SK-N-MC (cell line): ENCODE results near the gene SLC28A3.

Source experiments
- DNase-seq: peaks from one replicate; pipeline ENCODE4 v3.0.0-alpha.2; 2011; ENCODE audit warnings: low read depth, low spot score
- H3K27ac ChIP-seq: fragments of 200-600 bp; sonication (generic); 2 replicates; pipeline ENCODE4 v1.5.1; 2016; ENCODE audit warnings: mixed run types
- H3K36me3 ChIP-seq: fragments of 200-600 bp; sonication (generic); 2 replicates; pipeline ENCODE4 v1.6.1; 2017; ENCODE audit warnings: antibody characterized with exemption, low read length, mixed read lengths; ENCODE audit not compliant: insufficient read depth
- H3K4me3 ChIP-seq: fragments of 200-600 bp; sonication (generic); 2 replicates; pipeline ENCODE4 v1.5.1; 2016
- H3K9ac ChIP-seq: fragments of 200-600 bp; sonication (generic); 2 replicates; pipeline ENCODE4 v1.8.0; 2017; ENCODE audit warnings: mixed run types, mixed read lengths; ENCODE audit not compliant: insufficient read length
- H3K9me3 ChIP-seq: fragments of 200-600 bp; sonication (generic); 2 replicates; pipeline ENCODE4 v1.6.1; 2017; ENCODE audit warnings: low read depth, mild to moderate bottlenecking, antibody characterized with exemption, low read length, moderate library complexity, mixed read lengths
- EZH2 ChIP-seq: fragments of 200-600 bp; sonication (generic); IDR thresholded peaks from one replicate; pipeline ENCODE4 v1.6.1; 2017; ENCODE audit warnings: antibody characterized with exemption
- FOXP2 ChIP-seq: optimal IDR thresholded peaks from 2 replicates; pipeline ENCODE3; 2011; ENCODE audit warnings: mild to moderate bottlenecking, moderate library complexity; ENCODE audit not compliant: insufficient read depth; ENCODE audit errors: extremely low read length, control extremely low read depth
- POLR2AphosphoS5 ChIP-seq: IDR thresholded peaks from 2 replicates; pipeline ENCODE4 v1.6.1; 2012; ENCODE audit warnings: mild to moderate bottlenecking, low read depth, low read length, borderline replicate concordance

The SLC28A3 gene

GRCh38 chr9:84230355-84231145 is 110.0 kb downstream of the SLC28A3 start:
- no peak for DNase-seq
- H3K9me3 ChIP-seq, result no peaks in the 10 kb centered on the region
- no peaks in the 10 kb centered on the region for H3K36me3 ChIP-seq
- H3K4me3 ChIP-seq, result no peak overlapping the region
- H3K9ac ChIP-seq, result no peak overlapping the region
- TF ChIP-seq FOXP2, result no peak
- TF ChIP-seq POLR2AphosphoS5, result no peak
- TF ChIP-seq EZH2, result no peak
- H3K27ac ChIP-seq, result peak overlapping the region; percentile 64; the same call in 1 of the 2 replicates

GRCh38 chr9:84229191-84229590 is 111.4 kb downstream of the SLC28A3 start:
- TF ChIP-seq FOXP2 (no peak), EZH2 (no peak), POLR2AphosphoS5 (no peak)
- DNase-seq, result no peak
- H3K9ac ChIP-seq, result no peak overlapping the region
- H3K9me3 ChIP-seq, result no peaks in the 10 kb centered on the region
- no peaks in the 10 kb centered on the region for H3K36me3 ChIP-seq
- no peak overlapping the region for H3K4me3 ChIP-seq
- H3K27ac ChIP-seq, result no peak overlapping the region

GRCh38 chr9:84228130-84228720 is 112.3 kb downstream of the SLC28A3 start:
- Histone ChIP-seq H3K36me3 (no peaks in the 10 kb centered on the region), H3K4me3 (no peak overlapping the region), H3K9ac (no peak overlapping the region), H3K9me3 (no peaks in the 10 kb centered on the region), H3K27ac (no peak overlapping the region)
- DNase-seq, result no peak
- no peak for TF ChIP-seq FOXP2
- TF ChIP-seq POLR2AphosphoS5, result no peak
- TF ChIP-seq EZH2, result no peak

GRCh38 chr9:84226126-84226525 is 114.4 kb downstream of the SLC28A3 start:
- no peak for DNase-seq
- H3K9me3 ChIP-seq, result no peaks in the 10 kb centered on the region
- no peaks in the 10 kb centered on the region for H3K36me3 ChIP-seq
- H3K9ac ChIP-seq, result no peak overlapping the region
- no peak overlapping the region for H3K4me3 ChIP-seq
- H3K27ac ChIP-seq, result no peak overlapping the region
- TF ChIP-seq FOXP2 (no peak), EZH2 (no peak), POLR2AphosphoS5 (no peak)
